ENCODE results near the gene CGNL1.

Gene CGNL1

DNA sequence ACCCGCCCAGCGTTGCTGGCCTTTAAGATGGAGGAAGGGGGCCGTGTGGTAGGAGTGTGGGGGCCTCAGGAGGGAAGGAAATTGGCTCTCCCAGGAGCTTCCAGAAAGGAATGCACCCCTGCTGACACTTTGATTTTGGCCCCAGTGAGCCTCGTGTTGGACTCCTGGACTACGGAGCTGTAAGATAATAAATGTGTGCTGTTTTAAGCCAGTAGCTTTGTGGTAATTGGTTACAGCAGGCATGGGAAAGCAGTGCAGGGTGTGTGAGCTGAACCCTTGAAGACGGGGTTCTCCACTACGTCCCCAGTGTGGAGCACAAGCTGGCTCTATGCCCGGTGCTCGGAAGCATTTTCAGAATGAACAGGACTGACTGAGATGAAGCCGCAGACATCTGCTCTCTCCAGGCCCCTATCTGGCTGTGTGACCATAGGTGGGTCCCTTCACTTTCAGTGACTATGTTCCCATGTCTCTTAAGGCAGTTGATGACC lies 22.9 kb upstream of the CGNL1 start:
- Histone ChIP-seq H2AFZ (ENCODE audit: low read depth) (no peak overlapping the region), H3K27ac (no peak overlapping the region), H3K4me1 (ENCODE audit: low read depth, poor library complexity, severe bottlenecking) (no peaks in the 10 kb centered on the region), H4K20me1 (ENCODE audit: insufficient read depth) (no peaks in the 10 kb centered on the region), H3K36me3 (ENCODE audit: insufficient read depth) (no peaks in the 10 kb centered on the region), H3K9ac (no peak overlapping the region), H3K4me3 (IDR thresholded peaks at IDR 0.05; ENCODE audit: insufficient read depth, low read depth, low read length) (no peak overlapping the region), H3K4me2 (no peak overlapping the region), H3K27me3 (ENCODE audit: insufficient read depth, low read depth) (no peaks in the 10 kb centered on the region), H3K79me2 (ENCODE audit: insufficient read depth, low read depth) (no peaks in the 10 kb centered on the region)
- TF ChIP-seq, protein P1, sequence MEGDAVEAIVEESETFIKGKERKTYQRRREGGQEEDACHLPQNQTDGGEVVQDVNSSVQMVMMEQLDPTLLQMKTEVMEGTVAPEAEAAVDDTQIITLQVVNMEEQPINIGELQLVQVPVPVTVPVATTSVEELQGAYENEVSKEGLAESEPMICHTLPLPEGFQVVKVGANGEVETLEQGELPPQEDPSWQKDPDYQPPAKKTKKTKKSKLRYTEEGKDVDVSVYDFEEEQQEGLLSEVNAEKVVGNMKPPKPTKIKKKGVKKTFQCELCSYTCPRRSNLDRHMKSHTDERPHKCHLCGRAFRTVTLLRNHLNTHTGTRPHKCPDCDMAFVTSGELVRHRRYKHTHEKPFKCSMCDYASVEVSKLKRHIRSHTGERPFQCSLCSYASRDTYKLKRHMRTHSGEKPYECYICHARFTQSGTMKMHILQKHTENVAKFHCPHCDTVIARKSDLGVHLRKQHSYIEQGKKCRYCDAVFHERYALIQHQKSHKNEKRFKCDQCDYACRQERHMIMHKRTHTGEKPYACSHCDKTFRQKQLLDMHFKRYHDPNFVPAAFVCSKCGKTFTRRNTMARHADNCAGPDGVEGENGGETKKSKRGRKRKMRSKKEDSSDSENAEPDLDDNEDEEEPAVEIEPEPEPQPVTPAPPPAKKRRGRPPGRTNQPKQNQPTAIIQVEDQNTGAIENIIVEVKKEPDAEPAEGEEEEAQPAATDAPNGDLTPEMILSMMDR (conservative IDR thresholded peaks at IDR 0.05; ENCODE audit: low read depth, low read length) = no peak

- Histone ChIP-seq H3K4me2 (no peak overlapping the region), H3K79me2 (ENCODE audit: insufficient read depth, low read depth) (no peaks in the 10 kb centered on the region), H2AFZ (ENCODE audit: low read depth) (no peak overlapping the region), H4K20me1 (ENCODE audit: insufficient read depth) (no peaks in the 10 kb centered on the region), H3K27me3 (ENCODE audit: insufficient read depth, low read depth) (no peaks in the 10 kb centered on the region), H3K36me3 (ENCODE audit: insufficient read depth) (no peaks in the 10 kb centered on the region), H3K9ac (no peak overlapping the region), H3K27ac (no peak overlapping the region), H3K4me3 (IDR thresholded peaks at IDR 0.05; ENCODE audit: insufficient read depth, low read depth, low read length) (no peak overlapping the region), H3K4me1 (ENCODE audit: low read depth, poor library complexity, severe bottlenecking) (no peaks in the 10 kb centered on the region)
- TF ChIP-seq, protein P1 (conservative IDR thresholded peaks at IDR 0.05; ENCODE audit: low read depth, low read length) = no peak
These were observed 21.7 kb upstream of the CGNL1 start for GRCh38 chr15:57354436-57355123.

DNA sequence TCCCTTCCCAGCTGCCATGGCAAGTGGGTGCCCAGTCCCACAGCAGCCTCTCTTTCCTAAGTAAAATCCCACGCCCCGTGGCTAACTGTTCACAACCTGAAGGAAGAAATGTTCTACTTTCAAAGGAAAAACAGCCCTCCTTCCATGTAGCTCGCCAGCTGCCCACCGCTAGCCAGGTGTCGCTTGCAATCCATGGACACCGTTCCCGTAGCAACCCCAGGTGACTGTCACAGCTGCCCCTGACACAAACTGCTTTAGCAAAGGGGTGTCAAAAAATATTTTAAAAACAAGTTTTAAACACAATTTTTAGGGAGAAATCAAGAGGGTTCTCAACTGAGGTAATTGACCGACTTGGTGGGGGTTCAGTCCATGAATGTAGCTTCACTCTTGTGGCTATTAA lies 21.0 kb upstream of the CGNL1 start:
- no peak overlapping the region for H3K4me3 ChIP-seq (IDR thresholded peaks at IDR 0.05; ENCODE audit: insufficient read depth, low read depth, low read length)
- H3K79me2 ChIP-seq (ENCODE audit: insufficient read depth, low read depth) = no peaks in the 10 kb centered on the region

GRCh38 chr15:57356178-57356577 lies 20.1 kb upstream of the CGNL1 start:
- TF ChIP-seq, protein P1 (conservative IDR thresholded peaks at IDR 0.05; ENCODE audit: low read depth, low read length) = no peak
- Histone ChIP-seq H3K4me3 (IDR thresholded peaks at IDR 0.05; ENCODE audit: insufficient read depth, low read depth, low read length) (no peak overlapping the region), H3K79me2 (ENCODE audit: insufficient read depth, low read depth) (no peaks in the 10 kb centered on the region), H3K27ac (no peak overlapping the region), H2AFZ (ENCODE audit: low read depth) (no peak overlapping the region), H3K36me3 (ENCODE audit: insufficient read depth) (no peaks in the 10 kb centered on the region), H3K4me1 (ENCODE audit: low read depth, poor library complexity, severe bottlenecking) (no peaks in the 10 kb centered on the region), H4K20me1 (ENCODE audit: insufficient read depth) (no peaks in the 10 kb centered on the region), H3K27me3 (ENCODE audit: insufficient read depth, low read depth) (no peaks in the 10 kb centered on the region), H3K9ac (no peak overlapping the region), H3K4me2 (no peak overlapping the region)

More for the DNA sequence above, 21.0 kb upstream of the CGNL1 start:
- H3K27ac ChIP-seq = no peak overlapping the region
- H3K27me3 ChIP-seq (ENCODE audit: insufficient read depth, low read depth) = no peaks in the 10 kb centered on the region
- no peaks in the 10 kb centered on the region for H3K4me1 ChIP-seq (ENCODE audit: low read depth, poor library complexity, severe bottlenecking)
- H2AFZ ChIP-seq (ENCODE audit: low read depth) = no peak overlapping the region
- H3K36me3 ChIP-seq (ENCODE audit: insufficient read depth) = no peaks in the 10 kb centered on the region
- no peak overlapping the region for H3K9ac ChIP-seq
- H3K4me2 ChIP-seq = no peak overlapping the region
- no peaks in the 10 kb centered on the region for H4K20me1 ChIP-seq (ENCODE audit: insufficient read depth)
- TF ChIP-seq, protein P1 (conservative IDR thresholded peaks at IDR 0.05; ENCODE audit: low read depth, low read length) = no peak

All from KMS-11 (cell line).